Panc1 (cell line): Measurements from ENCODE around the gene BDP1. TPM values are rescaled to one million over a fixed set of nuclear protein-coding genes. Genes with fewer than 3 reads are reported as not detected.
A peak's percentile ranks its signal among the peaks of the same experiment; 100 is the strongest.

Source experiments
- ATAC-seq: fragments of 200-7000 bp; cut with Tn5 transposase; 2 replicates; pipeline ENCODE4 v1.9.1; 2020; ENCODE audit warnings: mild to moderate bottlenecking, moderate library complexity
- BruUV-seq: library from RNA; stranded (reverse); fragments of 400-500 nt; replicated peaks from 2 replicates; lab custom pipeline; 2021; lab: Mats Ljungman, UMichigan
- CTCF ChIA-PET: fragments of 300-600 bp; sonication (Branson Sonifier 250); formaldehyde crosslinking; loops from one replicate; lab custom pipeline; 2022; ENCODE audit warnings: antibody characterized with exemption; lab: Charles Lee
- POLR2A ChIA-PET: fragments of 300-600 bp; sonication (Branson Sonifier 250); formaldehyde crosslinking; loops from one replicate; lab custom pipeline; 2022; ENCODE audit warnings: antibody characterized with exemption; lab: Charles Lee
- DNase-seq: peaks from one replicate; pipeline ENCODE4 v3.0.0-alpha.2; 2010; ENCODE audit warnings: low read depth, low spot score
- H3K27ac ChIP-seq: 2 replicates; pipeline ENCODE4 v1.5.1; 2011; ENCODE audit warnings: mild to moderate bottlenecking, low read length, inconsistent platforms
- H3K27me3 ChIP-seq: fragments of 200-500 bp; sonication (Bioruptor generic); 2 replicates; pipeline ENCODE4 v1.6.0; 2014; ENCODE audit warnings: low read length, inconsistent platforms; ENCODE audit not compliant: control insufficient read depth, insufficient read depth
- H3K36me3 ChIP-seq: fragments of 200-500 bp; sonication (Bioruptor generic); 2 replicates; pipeline ENCODE4 v1.5.1; 2014; ENCODE audit warnings: inconsistent platforms, mild to moderate bottlenecking, low read length, moderate library complexity; ENCODE audit not compliant: control insufficient read depth, insufficient read depth
- H3K4me1 ChIP-seq: 2 replicates; pipeline ENCODE4 v1.5.1; 2011; ENCODE audit warnings: inconsistent platforms, mild to moderate bottlenecking, low read length, moderate library complexity; ENCODE audit not compliant: control insufficient read depth, insufficient read depth
- H3K4me3 ChIP-seq, 2 experiments: 2 replicates each; pipeline ENCODE4 v1.5.1; 2011 to 2012; ENCODE audit warnings: low read depth in 2 of 2, low read length in 2 of 2, mild to moderate bottlenecking in 2 of 2, inconsistent platforms in 1 of 2, moderate library complexity in 1 of 2
- H3K9me3 ChIP-seq: fragments of 200-500 bp; sonication (Bioruptor generic); 2 replicates; pipeline ENCODE4 v1.5.1; 2014; ENCODE audit warnings: low read depth, mild to moderate bottlenecking, inconsistent platforms, low read length, moderate library complexity; ENCODE audit not compliant: control insufficient read depth, insufficient read depth
- CTCF ChIP-seq: fragments of 450-650 bp; IDR thresholded peaks from 2 replicates; pipeline ENCODE4 v1.5.1; 2017; ENCODE audit warnings: mild to moderate bottlenecking
- POLR2AphosphoS5 ChIP-seq: IDR thresholded peaks from 2 replicates; pipeline ENCODE4 v1.6.1; 2012; ENCODE audit warnings: mild to moderate bottlenecking, low read depth, low read length, moderate library complexity
- SIN3A ChIP-seq: IDR thresholded peaks from 2 replicates; pipeline ENCODE4 v1.6.1; 2012; ENCODE audit warnings: low read depth, mild to moderate bottlenecking, low read length, moderate library complexity, borderline replicate concordance; ENCODE audit not compliant: insufficient read depth
- TCF7L2 ChIP-seq: IDR thresholded peaks from 2 replicates; pipeline ENCODE4 v1.6.1; 2011; ENCODE audit warnings: mild to moderate bottlenecking, low read depth, low read length, inconsistent platforms
- in situ Hi-C: cut with HindIII; loops from 2 replicates; pipeline ENCODE4 v1.10.0; 2016; ENCODE audit warnings: low sequenced_read_pairs, low pct_unique_long_range_greater_than_20kb
- intact Hi-C: fragments of 100-400 bp; cut with micrococcal nuclease; formaldehyde crosslinking; loops from one replicate; pipeline ENCODE4 v1.10.0; 2022; ENCODE audit not compliant: unreplicated experiment
- total RNA-seq: library from RNA; stranded (reverse); gene quantifications from one replicate; pipeline ENCODE4 v1.2.1, GENCODE V29; 2021; ENCODE audit not compliant: unreplicated experiment
- TF ChIP-seq, protein P1 (sequence below), 2 experiments: IDR thresholded peaks; 2 replicates each; pipeline ENCODE4 v1.6.1; 2011 to 2012; ENCODE audit warnings: low read depth in 2 of 2, control low read depth in 1 of 2, low read length in 1 of 2, mild to moderate bottlenecking in 1 of 2, moderate library complexity in 1 of 2; ENCODE audit not compliant: insufficient read depth in 1 of 2

The BDP1 gene
- total RNA-seq, 1 experiment from 2014 or later: 30.7 TPM

- DNase-seq (no peak), ATAC-seq (peak; percentile 87)
- H3K36me3 ChIP-seq: peaks cover 11% of the 10 kb centered on the region
- no peak overlapping the region for H3K27ac ChIP-seq
- TSS peak; percentile 31 for BruUV-seq
- no peak overlapping the region for H3K4me3 ChIP-seq
- H3K27me3 ChIP-seq: no peaks in the 10 kb centered on the region
- ChIA-PET POLR2A (interaction anchor here (0.6 kb wide), 2 partner anchors 21 to 22 kb away, joined by 4 to 9 read pairs; no protein-coding TSS in a partner anchor), CTCF (interaction anchor here (1.1 kb wide), 1 partner anchor 282 kb away, joined by 3 read pairs; no protein-coding TSS in a partner anchor)
- in situ Hi-C loops (no loop called here), intact Hi-C loops (no loop called here)
- H3K9me3 ChIP-seq: no peaks in the 10 kb centered on the region
- no peaks in the 10 kb centered on the region for H3K4me1 ChIP-seq
- peak; percentile 78 for TF ChIP-seq CTCF
- TF ChIP-seq, protein P1, sequence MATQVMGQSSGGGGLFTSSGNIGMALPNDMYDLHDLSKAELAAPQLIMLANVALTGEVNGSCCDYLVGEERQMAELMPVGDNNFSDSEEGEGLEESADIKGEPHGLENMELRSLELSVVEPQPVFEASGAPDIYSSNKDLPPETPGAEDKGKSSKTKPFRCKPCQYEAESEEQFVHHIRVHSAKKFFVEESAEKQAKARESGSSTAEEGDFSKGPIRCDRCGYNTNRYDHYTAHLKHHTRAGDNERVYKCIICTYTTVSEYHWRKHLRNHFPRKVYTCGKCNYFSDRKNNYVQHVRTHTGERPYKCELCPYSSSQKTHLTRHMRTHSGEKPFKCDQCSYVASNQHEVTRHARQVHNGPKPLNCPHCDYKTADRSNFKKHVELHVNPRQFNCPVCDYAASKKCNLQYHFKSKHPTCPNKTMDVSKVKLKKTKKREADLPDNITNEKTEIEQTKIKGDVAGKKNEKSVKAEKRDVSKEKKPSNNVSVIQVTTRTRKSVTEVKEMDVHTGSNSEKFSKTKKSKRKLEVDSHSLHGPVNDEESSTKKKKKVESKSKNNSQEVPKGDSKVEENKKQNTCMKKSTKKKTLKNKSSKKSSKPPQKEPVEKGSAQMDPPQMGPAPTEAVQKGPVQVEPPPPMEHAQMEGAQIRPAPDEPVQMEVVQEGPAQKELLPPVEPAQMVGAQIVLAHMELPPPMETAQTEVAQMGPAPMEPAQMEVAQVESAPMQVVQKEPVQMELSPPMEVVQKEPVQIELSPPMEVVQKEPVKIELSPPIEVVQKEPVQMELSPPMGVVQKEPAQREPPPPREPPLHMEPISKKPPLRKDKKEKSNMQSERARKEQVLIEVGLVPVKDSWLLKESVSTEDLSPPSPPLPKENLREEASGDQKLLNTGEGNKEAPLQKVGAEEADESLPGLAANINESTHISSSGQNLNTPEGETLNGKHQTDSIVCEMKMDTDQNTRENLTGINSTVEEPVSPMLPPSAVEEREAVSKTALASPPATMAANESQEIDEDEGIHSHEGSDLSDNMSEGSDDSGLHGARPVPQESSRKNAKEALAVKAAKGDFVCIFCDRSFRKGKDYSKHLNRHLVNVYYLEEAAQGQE (IDR thresholded peaks at IDR 0.05; ENCODE audit: insufficient read depth in 1 of 2, low read depth in 2 of 2, low read length in 1 of 2): no peak
Measured at GRCh38 chr5:71475788-71476384, 20.4 kb downstream of the BDP1 start.

GRCh38 chr5:71481441-71481840 lies 26.0 kb downstream of the BDP1 start:
- Histone ChIP-seq H3K36me3 (peaks cover 35% of the 10 kb centered on the region), H3K4me1 (peaks cover 7% of the 10 kb centered on the region), H3K4me3 (no peak overlapping the region), H3K27ac (no peak overlapping the region), H3K27me3 (no peaks in the 10 kb centered on the region), H3K9me3 (no peaks in the 10 kb centered on the region)
- in situ Hi-C loops (no loop called here), intact Hi-C loops (no loop called here)
- ATAC-seq (no peak), DNase-seq (no peak)
- TF ChIP-seq TCF7L2 (no peak), CTCF (no peak), SIN3A (no peak), POLR2AphosphoS5 (no peak)
- TF ChIP-seq, protein P1 (IDR thresholded peaks at IDR 0.05; ENCODE audit: insufficient read depth in 1 of 2, low read depth in 2 of 2, low read length in 1 of 2): no peak
- ChIA-PET POLR2A (no interaction called here), CTCF (interaction anchor here (0.7 kb wide), 1 partner anchor 15 kb away, joined by 3 read pairs; no protein-coding TSS in a partner anchor)
- no TSS peak for BruUV-seq
